ENCODE measurements around the gene DNTT.

The DNTT gene

DNA sequence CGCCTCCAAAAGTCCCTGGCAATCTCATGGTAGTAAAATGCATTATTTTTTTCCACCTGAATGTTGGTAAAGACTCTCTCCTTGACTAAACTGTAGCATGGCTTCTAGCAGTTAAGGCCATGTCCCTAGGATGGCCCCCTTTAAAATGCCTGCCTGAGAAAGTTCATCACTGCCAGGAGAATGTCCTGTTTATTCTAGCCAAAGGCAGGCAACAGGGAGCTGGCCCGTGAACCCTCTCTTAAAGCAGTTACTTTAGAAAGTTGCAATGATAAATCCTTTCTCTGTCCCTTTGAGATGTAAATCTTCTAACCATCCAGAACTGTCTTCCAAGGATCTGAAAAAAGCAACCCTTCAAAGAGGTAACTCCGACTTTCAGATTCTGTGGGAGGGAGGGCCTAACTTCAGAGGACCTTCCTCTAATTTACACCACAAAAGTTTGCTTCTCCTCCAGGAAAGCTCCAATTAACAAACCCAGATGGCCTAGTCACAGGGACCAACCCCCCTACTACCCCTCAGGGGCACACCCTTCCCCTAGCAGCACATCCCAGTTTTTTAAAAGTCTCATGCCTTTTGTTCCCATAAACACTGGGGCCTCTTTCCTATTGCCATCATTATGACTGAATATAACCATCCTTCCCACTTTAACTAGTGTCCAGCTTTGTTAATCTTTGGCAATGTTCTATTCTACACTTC lies 5.5 kb downstream of the DNTT start:
- no peak for DNase-seq (ENCODE audit: low read depth)

DNA sequence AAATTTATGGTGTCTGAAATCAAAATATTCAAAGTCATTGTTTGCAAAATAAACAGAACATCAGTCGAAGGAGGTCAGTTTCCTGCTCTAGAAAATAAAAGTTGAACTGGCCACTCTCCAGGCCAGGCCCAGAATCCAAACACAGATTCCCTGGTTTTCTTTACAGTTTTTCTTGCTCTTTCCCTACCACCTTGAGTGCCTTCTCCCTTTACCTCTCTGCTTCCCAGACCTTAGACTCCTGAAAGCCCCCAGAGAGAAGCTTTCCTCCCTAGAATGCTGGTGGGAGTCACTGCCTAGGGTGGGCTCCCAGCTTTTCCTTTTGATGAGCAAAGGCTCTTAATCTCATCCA lies 6.1 kb downstream of the DNTT start:
- DNase-seq (ENCODE audit: low read depth), result no peak

DNA sequence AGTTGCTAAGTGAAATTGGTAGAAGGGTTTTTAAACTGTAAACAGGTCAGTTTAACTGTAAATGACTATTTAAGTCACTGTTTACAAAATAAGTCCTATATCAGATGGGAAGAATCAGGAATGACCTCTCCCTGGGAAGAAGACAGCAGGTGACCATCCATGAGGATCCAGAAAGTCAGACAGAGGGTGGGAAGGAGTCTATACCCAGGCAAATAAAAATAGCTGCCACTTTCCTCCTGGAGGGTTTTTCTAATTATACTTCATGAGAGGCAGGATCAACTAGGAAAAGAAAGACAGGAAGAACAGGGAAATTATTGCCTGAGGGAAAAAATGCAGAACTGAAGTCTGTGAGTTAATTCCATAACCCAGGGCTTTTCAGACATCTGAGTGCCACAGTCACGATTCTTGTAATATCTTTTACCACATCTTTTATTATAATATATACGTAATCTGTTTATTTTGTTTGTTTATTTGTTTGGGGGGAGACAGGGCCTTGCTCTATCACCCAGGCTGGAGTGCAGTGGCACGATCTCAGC lies 7.0 kb downstream of the DNTT start:
- DNase-seq (ENCODE audit: low read depth), result no peak

DNA sequence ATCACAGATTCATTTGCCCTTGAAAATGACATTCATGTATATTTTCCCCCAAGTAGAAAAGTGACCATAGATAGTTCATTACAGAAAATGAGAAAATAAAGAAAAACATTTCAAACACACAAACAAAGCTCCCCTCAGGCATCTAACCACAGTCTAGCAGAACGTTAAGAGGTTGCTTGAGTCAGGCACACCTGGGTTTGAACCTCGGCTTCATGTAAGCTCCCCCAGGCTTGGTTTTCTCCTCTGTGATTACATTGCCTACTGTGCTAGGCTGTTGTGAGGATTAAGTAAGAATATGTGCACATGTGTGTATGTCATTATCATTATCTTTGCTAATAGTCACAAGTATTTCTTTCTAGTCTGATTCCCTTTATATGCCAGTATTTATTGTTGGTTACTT lies 9.1 kb downstream of the DNTT start:
- no peak for DNase-seq (ENCODE audit: low read depth)

DNA sequence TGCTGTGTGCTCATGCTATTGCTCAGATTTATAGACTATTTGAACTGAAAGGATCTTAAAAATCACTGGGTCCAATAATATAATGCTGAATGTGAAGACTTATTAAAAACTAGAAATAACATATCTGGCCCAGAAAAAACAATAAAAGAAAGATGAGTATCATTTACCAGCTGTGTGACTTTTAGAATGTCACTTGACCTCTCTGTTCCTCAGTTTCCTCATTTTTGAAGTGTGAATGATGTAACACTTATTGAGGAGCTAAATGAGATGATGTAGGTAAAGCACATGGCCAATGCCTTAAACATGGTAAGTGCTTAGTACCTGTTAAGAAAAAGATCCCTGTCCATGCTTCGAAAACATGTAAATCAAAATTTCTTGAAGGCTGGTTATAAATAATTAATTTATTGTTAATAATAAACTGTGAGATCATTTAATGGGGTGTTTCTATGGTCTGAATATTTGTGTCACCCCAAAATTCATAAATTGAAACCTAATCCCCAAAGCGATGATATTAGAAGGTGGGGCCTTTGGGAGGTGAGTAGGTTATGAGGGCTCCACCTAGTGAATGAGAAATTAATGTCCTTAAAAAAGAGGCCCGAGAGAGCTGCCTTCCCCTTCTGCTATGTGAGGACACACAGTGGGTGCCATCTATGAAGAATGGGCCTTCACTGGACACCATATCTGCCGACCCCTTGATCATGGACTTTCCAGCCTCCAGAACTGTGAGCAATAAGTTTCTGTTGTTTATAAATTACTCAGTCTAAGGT lies 13.0 kb downstream of the DNTT start:
- DNase-seq (ENCODE audit: low read depth), result no peak

DNA sequence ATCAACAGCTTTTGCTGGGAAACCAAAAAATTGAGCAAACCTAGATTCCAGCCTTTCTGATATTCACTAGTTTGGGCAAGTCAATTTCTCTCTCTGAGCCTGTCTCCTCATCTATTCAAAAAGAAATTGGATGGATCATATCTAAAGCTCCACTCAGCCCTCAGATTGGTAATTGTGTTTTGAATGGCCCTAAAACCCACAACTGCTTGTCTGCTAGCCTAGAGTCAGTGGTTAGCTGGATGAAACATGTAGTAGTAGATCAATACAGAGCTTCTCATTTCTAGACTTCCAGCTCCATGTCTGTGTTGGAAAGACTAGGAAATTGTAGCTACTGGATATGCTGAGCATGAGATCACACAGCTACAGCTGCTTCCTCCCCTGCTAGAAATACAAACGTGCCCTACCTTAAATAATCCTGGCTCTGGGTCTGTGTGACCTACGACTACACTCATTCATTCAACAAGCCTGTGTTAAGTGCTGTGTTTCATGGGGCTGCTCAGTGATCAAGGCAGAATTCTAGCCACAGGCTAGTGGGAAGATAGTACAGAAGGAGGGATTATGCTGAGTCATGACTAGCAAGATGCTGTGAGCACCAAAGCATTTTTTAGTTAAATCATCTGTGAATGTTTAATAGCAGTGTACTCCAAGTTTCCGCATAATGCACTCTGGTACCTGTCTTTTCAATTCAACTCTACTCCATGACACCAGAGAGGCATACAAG lies 15.7 kb downstream of the DNTT start:
- no peak for DNase-seq (ENCODE audit: low read depth)

DNA sequence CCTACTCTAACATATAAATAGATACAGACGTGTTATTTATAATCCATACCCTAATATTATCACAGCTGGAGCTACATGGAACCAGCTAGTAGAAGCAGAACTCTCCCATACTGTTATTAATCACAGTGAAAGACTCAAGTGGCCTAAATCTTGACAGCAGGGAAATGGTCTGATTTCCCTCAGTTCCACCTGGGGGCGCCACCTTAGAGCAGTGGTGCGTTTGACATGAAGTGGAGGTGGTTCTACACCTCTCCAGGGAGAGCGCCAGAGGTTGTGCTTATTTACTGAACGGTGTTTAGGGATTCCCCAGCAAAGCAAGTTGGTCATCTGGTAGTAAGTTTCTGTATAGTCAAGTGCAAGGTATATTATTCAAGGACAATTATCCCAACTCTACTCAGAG lies 17.6 kb downstream of the DNTT start:
- no peak for DNase-seq (ENCODE audit: low read depth)

DNA sequence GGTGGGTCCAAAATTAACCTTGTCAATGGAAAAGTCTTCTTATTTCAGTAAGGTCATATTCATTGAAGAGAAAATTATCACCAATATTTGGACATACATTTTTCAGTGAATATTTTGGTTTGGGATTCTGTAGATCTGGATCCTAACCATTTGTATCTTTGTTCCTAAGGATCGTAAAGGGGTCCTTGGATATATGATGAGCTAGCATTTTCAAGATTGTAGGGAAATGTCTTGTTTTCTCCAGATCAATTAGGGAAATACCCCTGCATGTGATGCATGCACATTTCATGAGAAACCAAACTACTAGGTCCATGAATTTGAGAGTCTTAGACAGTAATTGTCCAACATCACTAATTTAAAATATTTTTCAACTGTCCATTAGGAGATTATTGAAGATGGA lies 18.0 kb downstream of the DNTT start:
- DNase-seq (ENCODE audit: low read depth), result no peak

DNA sequence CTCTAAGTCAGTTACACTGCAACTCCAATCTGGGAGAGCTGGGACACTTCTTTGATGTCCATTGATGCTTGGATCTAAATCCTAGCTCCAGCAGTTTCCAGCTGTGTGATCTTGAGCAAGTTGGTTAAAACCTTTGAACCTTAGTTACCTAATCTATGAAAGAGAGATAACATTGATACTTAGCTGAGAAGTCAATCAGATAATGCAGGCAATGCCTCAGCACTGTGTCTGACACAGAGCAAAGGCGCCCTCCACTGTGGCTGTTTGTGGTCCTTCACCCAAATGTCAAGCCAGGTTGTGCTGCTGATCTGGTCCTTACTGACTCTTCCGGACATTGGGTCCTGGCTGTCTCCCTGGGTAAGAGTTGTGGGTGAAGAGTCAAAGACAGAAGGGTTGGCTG lies 20.2 kb downstream of the DNTT start:
- DNase-seq (ENCODE audit: low read depth), result no peak

DNA sequence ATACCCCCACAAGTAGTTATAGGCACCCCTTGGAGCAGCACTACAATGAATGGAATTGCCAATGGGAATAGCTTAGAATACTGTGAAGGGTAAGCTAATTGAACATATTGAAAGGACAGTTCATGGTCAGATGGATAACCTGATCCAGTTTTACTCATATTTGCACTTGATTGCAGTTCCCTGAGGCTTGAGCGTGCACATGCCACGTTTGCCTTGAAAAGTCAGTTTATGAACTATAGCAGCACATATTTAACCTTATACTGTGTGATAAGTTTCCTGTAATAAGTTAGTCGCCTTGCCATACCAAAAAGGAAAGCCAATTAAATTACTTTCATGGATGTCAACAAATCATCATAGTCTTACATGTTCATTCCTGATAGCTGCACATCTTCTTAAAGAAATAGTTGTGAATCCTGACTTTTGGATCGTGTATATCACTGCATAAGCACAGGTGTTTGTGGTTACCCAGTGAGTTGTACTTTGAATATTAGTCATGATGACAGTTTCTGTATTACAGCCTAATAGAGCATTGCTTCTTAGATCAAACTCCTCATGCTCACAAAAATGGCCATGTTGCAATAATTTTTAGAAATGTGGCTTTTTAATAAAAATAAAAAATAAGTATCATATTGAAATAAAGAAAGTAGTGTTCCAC lies 21.6 kb downstream of the DNTT start:
- DNase-seq (ENCODE audit: low read depth), result no peak

DNA sequence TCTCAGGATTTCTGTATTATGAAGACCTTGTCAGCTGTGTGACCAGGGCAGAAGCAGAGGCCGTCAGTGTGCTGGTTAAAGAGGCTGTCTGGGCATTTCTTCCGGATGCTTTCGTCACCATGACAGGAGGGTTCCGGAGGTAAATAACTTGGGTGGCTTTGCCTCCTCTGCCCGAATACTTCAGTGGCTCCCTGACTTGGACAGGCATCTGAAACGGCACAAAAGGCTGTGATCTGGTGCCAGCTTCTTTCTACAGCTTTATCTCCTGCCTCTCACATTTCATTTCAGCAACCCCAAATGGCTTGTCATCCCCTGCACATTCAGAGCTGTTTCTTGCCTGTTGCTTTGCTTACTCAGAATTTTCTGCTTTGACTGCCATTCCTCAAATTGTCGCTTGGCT lies 23.2 kb downstream of the DNTT start:
- DNase-seq (ENCODE audit: low read depth), result no peak

DNA sequence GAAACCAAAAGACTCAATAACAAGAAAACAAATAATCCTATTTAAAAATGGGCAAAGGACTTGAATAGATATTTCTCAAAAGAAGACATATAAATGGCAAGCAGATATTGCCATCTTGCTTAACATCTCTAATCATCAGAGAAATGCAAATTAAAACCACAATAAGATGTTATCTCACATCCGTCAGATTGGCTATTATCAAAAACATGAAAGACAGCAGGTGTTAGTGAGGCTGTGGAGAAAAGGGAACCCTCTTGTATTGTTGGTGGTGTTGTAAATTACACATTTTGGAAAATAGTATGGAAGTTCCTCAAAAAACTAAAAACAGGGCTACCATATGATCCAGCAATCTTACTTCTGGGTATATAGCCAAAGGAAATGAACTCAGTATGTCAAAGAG lies 28.9 kb downstream of the DNTT start:
- DNase-seq (ENCODE audit: low read depth), result no peak

DNA sequence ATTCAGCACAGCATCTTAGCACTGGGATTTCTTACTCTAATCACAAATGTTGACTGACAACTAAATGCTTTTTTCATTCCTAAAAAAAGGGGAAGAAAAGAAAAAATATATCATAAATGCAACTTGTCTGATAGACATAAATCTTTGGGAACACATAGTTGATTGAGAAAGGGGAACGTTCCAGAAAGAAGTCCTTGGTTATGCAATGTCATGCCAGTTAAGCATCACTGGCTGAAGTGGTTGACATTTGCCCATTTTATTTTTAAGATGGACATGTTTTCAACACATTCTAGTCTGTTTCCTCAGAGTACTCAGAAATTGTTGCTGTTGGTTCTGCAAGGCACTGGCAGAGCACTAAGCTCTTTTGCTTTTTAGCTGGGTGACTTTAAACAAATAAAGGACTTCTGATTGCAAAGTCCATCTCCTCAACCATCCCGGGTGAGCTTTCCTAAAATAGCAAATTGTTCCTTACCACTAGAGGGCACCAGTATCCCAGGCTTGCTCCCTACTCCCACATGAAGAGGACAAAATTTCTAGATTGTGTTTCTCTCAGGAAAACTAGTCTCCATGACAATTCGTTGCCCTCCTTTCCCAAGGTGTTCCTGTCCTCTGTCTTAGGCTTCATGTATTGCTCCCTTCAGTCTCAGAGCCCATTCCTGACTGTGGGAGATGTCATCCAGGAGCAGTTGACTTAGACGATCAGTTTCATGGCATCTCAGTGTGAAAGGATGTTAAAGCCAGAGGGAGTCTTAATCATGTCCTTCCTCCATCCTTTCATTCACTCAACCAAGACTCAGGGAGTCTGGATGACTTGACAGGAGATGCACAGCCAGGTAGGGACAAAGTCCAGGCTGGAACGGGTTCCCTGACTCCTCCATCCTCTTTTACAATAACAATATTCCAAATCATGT lies 30.6 kb downstream of the DNTT start:
- DNase-seq (ENCODE audit: low read depth), result peak; percentile 11

DNA sequence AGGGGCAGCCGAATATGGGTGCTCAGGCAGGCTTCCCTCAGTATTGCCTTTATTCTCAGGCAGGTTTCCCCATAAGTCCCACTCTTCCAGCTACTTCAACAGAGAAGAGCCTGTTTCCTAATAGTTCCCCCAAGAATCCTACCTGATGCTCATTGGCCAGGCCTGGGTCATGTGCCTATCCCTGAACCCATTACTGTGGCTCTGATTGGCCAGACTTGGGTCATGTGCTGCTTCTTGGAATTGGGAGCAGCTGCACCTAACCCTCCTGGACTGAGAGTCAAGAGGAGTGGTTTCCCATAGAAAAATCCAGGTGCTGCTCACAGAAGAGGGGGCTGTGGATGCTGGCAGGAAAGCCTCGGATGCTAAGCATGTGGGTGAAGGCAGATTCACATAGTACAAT lies 32.9 kb downstream of the DNTT start:
- no peak for DNase-seq (ENCODE audit: low read depth)

DNA sequence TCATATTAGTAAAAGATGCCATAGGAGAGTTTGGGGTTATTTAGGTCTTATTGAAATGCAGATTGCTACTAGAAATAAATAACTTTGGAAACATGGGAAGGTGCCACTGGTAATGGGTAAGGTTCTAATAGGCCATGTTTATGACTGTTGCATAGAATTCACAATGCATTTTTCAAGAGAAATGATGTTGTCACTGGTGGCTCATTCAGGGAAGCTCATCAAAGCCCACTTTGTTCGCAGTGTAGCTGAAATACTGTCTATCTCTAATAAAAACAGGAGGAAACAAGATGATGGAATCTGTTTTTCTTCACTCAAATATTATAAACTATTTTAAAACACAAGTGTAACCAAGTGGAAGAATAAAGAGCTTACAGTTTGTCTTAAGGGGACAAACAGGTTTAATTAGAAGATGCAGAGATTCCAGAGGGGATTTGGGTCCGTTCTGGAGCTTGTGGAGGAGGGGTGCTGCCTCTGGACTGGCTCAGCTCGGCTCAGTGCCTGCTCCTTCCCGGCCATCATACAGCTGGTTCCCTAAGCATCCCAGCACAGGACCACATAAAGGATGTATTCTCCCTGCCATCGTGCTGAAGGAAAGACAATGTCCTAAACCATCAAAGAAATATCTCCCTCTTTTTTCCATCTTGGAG lies 34.2 kb downstream of the DNTT start:
- DNase-seq (ENCODE audit: low read depth), result no peak

DNA sequence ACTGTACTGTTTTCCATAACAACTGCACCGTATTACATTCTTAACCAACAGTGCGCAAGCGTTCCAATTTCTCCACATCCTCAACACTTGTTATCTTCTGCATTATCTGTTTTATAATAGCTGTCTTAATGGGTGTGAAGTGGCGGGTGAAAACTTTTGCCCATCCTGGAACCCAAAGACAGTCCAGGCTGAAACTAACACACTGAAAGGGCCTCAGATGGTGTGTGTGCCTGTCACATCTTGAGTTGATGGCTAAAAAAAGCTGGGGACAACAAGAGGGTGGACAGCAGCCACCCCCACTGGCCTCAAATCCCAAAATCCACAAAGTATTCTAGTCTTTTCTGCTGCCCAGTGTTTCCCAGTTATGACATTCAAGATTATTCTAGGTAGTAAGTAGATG lies 35.1 kb downstream of the DNTT start:
- no peak for DNase-seq (ENCODE audit: low read depth)

DNA sequence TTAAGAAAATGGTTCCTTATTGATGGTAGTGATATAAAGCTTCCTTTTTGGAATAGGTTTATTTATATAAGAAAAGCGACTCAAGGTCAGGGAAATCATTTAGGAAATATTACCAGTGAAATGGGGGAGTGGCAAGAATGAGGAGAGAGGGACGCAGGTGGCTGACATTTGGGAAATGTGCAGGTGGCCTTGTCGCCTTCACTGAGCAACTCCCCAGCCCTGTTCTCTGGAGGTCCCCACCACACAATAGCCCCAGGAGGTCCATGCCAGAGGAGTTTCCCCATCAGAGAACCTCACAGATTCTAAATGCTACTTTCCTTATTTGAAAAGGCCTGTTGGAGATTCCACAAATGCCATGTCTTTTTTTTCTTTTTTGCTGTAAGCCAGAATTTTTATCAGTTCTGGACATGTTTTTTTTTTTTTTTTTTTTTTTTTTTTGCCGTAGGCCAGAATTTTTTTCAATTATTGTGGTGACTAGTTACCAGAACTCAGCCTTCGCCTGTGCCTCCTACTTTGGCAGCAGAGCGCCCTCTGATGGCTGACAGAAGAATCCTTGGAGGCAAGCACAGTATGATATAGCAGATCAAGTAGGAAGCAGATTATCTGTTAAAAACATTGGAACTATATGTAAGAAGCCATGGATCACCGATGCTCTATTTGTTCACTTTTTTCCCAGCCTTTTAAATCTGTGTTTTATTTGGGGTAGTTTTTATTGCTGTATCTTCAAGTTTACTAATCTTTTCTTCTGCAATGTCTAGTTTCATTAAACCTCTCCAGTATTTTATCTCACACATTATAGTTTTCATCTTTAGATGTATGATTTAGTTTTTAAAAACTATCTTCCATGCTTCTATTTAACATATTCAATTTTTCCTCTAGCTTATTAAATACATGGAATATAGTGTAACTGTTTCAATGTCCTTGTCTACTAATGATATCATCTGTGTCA lies 36.0 kb downstream of the DNTT start:
- DNase-seq (ENCODE audit: low read depth), result peak; percentile 35

DNA sequence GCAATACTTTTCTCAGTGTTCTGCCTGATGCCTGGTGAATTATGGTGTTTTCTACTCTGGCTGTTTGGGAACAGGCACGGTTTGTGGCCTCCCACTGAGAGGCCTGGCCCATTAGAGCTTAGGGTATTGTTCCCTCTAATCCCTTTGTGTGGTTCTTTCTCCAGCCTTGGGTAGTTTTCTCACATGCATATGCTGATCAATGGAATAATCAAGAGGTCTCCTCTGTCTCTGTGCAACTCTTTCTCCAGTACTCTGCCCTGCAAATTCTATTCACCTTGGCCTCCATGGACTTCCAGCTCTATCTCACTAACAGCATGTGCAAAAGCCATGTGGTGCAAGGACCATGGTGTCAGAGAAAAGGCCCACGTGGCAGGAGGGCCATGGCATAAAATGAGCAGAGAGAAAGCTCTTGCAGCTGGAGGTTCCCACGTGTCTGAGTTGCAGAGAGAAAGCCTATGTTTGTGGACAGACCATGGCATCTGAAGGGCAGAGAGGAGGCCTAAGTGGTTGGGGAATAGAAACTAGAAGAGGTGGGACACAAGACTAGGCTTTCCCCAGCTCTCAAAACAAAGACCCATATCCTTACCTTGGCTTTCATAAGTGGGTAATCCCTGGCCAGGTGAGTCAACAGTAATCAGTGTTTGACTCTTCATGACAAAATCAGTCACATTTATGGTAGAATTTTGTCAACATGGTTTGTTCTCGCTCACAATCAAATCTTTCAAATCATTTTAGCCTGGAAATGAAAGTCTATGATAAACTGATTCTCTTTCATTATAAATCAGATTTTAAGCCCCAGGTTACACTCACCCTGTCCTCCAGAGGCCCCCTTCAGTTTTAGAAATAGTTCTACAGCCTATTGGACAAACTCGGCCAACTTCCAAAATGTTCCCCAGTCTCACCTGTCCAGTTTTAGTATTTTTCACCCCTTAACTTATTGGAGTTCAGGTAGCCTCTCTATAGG lies 37.3 kb downstream of the DNTT start:
- no peak for DNase-seq (ENCODE audit: low read depth)

DNA sequence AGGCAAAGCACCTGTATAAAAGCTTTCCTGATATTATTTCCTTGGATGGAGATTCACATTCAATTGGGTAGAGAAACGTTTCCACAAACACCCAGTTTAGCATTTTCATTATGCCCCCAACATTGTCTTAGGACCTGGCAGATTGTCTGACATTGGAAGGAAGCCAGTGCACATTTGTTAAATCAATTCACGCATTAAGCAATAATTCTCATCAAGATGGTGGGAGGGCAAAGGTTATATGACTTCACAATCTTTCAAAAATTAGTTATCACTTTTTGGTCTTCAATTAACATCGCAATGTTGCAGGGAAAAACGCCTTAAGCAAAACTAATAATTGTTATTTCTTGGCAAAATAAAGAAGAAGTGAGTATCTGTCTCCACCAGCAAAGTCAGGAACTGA lies 38.2 kb downstream of the DNTT start:
- no peak for DNase-seq (ENCODE audit: low read depth)

Data from stromal cell of bone marrow (primary cell).